T-helper 1 cell treated with Interleukin-12 subunit alpha and Interleukin-12 subunit beta and Interleukin-4 antibody, amounts not matched to agents 30 ng/mL and 1 ng/mL, for 36 hours (primary cell): ENCODE measurements around the gene CBFA2T2. TPM values are rescaled to one million over a fixed set of nuclear protein-coding genes. Genes with fewer than 3 reads are reported as not detected.
"Not testable (repeated sequence)": the region's sequence is repeated elsewhere in the genome, so short reads cannot be mapped to it uniquely, and the experiment has no call there.

Experiments
- intact Hi-C: fragments of 100-400 bp; cut with micrococcal nuclease; formaldehyde crosslinking; loops from one replicate; pipeline ENCODE4 v1.15.1; 2024
- total RNA-seq: library from RNA; stranded (reverse); gene quantifications from 2 replicates; pipeline ENCODE4 v1.2.3, GENCODE V29; 2022

The CBFA2T2 gene
- total RNA-seq, 1 donor from 2014 or later, result 19.4 TPM

- intact Hi-C loops, result no loop called here
Observed at GRCh38 chr20:33612001-33612400, 122.1 kb downstream of the CBFA2T2 start.

DNA sequence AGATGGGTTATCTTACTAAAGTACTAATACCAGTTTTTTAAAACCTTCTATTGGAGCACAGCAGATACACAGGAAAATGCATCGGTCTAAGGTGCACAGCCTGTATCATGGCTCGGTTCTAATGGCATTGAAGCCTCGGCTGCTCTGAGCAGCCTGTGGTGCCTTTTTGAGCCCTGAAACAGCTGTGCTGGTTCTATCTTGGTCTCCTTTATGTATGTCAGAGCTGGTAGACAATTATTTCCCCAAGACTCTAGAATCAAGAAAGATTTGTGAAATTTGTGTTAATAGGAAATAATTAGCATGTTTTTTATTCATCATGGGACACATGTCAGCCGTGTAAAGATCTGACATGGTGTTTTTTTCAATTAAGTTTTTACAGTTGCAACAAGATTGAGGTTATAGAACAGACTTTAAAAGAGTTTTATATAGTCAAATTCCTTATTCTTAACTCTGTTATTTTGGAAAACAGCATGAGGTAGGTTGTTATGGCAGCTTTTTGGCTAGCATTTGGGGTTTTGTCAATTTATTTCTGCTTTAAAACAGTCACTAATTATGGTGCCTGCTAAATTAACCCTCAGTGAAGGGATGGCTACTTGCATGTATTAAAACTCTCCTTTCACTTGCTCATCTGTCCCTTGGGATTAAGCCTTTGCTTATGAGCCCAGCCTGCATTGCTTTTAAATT is 132.0 kb downstream of the CBFA2T2 start:
- intact Hi-C loops, result no loop called here

DNA sequence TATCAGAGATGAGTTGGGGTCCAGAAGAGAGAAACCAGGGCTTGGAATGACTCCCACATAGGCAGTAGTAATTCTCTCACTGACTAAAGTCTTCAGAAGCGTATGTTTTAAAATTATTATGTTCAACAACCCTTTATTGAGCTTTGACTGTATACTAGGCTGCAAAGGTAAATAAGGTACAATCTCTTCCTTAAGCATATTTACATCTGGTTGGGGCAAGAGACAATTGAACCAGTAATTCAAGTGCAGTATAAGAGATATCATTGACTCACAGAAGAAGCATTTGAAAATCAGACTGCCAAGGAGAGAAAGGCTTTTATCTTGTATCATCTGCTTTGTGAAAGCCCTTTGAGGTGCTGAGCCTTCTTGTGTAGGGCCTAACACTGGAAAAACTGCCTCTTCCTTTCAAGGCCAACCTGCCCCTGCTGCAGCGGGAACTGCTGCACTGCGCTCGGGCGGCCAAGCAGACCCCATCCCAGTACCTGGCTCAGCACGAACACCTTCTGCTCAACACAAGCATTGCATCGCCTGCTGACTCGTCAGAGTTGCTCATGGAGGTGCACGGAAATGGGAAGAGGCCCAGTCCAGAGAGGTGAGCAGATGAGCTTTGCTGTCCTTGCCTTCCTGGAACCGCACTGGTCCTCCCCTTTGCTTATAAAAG is 132.9 kb downstream of the CBFA2T2 start:
- intact Hi-C loops, result no loop called here

DNA sequence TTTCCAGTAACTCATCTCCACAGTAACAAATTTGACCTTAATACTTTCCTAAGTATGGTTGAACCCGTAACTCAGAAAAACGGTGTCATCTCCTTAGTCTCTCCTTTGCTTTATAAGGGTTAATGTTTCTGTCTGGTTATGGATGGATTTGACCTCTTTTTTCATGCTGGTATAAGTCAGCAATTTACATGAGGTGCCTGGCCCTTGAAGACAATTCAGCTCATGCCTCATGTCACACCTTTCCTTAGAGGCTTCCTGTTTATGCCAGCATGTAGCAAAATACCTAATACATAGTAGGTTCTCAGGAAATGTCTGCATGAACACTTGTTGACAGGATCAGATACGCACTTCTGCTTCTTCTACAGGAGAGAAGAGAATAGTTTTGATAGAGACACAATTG is 134.5 kb downstream of the CBFA2T2 start:
- intact Hi-C loops, result no loop called here

- intact Hi-C loops, result no loop called here
Observed at GRCh38 chr20:33626190-33626589, 136.3 kb downstream of the CBFA2T2 start.

DNA sequence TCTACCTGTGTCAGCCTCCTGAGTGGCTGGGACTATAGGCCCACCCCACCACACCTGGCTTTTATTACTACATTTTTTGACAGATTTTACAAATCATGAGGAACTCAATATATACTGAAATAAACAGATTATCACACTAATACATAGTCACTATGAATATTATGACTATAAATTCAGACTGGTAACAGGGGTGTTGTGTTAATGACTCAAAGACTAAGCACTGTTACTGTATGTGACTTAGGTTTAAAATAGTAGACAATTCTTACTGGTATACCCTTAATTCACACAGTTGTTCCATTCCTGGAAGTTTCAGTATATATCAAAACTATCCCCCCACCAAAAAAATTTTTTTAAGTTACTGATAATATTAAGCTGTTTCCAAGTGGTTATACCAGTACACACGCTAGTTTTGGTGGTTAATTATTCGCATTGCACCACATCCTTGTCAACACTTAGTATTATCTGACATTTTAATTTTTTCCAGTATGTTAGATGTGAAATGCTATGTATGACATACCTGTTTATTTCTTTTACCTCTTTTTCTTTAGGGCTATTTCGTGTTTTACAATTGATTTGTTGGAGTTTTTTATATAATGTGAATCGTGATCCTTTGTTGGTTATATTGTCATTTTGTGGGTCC is 137.8 kb downstream of the CBFA2T2 start:
- intact Hi-C loops, result no loop called here

- intact Hi-C loops, result no loop called here
Observed at GRCh38 chr20:33629533-33629932, 139.6 kb downstream of the CBFA2T2 start.

DNA sequence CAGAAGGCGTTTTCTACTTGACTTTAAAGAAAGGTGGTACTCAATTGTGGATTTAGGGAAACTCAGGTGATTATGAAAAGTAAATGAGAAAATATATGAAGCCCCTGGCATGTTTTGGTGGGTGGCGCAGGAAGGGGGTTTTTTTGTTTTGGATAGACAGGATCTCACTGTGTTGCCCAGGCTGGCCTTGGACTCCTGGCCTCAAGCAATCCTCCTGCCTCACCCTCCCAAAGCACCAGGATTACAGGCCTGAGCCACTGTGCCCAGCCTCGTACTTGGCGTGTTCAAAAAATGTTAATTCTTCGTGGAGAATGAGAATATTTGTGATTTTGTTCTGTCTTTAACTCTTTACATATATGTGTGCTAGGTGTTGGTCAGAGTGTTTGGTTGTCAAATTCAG is 140.1 kb downstream of the CBFA2T2 start:
- intact Hi-C loops, result no loop called here

GRCh38 chr20:33630507-33630906 is 140.6 kb downstream of the CBFA2T2 start:
- intact Hi-C loops, result no loop called here

GRCh38 chr20:33631910-33632309 is 142.0 kb downstream of the CBFA2T2 start:
- intact Hi-C loops, result not testable (repeated sequence)

- intact Hi-C loops, result no loop called here
Observed at GRCh38 chr20:33635341-33635740, 145.4 kb downstream of the CBFA2T2 start.

GRCh38 chr20:33636776-33637175 is 146.9 kb downstream of the CBFA2T2 start:
- intact Hi-C loops, result no loop called here

- intact Hi-C loops, result no loop called here
Observed at GRCh38 chr20:33640287-33640686, 150.4 kb downstream of the CBFA2T2 start.

- intact Hi-C loops, result no loop called here
Observed at GRCh38 chr20:33644313-33645071, 154.6 kb downstream of the CBFA2T2 start.

GRCh38 chr20:33645072-33645358 is 155.1 kb downstream of the CBFA2T2 start:
- intact Hi-C loops, result no loop called here

DNA sequence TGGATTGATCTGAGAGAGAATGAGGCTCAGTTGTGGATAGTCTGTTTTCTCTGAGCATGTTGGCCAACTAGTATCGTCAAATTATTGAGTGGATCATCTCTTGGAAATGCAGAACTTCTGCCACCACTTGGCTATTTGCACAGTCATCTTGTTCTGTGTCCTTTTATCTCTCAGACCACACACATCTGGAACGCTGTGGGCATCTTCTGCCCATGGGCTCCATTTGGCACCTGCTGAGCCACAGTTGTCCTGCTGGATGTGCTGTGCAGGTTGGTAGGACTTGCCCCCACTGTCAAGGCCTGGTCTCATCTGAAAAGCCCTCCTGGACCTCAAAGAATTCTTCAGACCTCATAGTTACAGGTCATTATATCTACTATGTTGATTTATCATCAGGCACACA is 155.5 kb downstream of the CBFA2T2 start:
- intact Hi-C loops, result no loop called here

DNA sequence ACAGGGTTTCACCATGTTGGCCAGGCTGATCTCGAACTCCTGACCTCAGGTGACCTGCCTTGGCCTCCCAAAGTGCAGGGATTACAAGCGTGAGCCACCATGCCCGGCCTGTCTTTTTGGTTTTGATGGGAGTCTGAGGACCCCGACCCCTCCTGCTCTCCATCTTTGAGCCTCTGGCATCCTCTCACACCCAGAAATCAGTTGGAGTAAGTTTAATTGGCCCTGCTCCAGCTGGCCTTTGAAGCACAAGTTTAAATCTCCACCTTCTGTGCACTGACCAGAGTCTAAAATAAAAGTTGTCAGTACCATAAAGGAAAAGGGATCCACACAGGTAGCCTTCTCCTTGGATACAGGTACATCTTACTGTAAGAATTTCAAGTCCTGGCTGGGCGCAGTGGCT is 156.3 kb downstream of the CBFA2T2 start:
- intact Hi-C loops, result no loop called here

GRCh38 chr20:33646959-33647602 is 157.2 kb downstream of the CBFA2T2 start:
- intact Hi-C loops, result not testable (repeated sequence)

DNA sequence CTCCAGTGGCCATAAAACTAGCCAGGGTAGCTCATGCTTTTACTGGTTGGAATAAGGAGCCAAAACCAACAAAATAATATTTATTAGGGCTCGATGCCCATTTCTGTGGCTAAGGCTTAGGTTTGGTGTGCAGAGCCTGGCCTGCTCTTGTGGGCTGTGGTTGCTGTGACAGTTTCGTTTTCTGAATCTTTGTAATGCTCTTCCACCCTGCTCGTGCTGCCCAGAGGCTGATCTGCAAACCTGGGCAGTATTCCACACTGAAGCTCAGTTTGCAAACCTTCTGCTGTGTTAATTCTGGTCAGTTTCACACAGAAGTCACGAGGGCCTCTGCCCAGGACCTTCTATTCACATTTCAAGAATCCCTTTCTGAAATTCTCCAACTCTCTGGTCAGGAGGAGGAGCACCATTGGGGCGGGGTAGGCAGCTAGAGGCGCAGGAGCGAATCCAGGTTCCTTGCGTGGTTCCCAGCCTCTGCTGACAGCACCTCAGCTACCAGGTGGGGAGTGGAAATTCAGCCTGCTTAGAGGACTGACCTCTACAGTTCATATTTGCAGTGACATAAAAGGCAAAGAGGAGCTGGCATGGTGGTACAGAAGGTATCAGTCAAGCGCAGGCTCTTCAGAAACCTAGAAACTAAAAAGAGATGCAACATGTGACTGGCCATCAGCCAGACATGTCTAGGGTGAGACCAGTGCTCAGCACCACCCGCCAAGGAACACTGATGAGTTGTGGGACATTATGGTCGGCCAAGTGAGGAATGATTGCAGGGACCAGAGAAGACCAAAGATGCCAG is 157.9 kb downstream of the CBFA2T2 start:
- intact Hi-C loops, result no loop called here

DNA sequence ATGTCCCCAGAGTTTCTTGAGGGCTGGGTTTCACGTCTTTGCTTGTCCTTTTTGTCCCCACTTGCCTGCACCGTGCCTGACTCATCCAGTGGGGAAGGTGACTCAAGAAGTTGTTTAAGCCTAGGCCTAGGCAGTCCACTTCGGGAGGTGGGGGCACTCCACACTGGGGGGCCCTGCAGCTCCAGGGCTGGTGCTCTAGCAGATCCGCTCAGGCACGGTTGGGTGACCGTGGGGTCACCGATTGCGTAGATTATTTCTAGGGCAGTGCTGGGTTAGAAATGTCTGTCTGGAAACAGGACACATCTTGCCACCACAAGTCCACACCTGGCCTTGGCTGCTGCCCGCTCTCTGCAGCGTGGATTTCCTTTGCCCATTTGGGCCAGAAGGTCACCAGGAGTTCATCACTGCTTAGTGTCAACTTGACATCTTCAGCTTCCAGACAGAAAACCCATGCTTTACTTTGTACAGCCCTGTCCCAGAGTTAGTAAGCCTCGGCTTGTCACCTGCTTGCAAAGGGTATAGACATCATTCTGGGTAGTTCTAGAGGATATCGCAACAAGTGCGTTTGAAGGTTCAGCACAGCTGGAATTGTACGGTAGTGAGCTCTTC is 158.6 kb downstream of the CBFA2T2 start:
- intact Hi-C loops, result no loop called here
